GM18508 (cell line): Measurements from ENCODE around the gene FPR3.
"Not testable (repeated sequence)": the region's sequence is repeated elsewhere in the genome, so short reads cannot be mapped to it uniquely, and the experiment has no call there.

ENCODE experiments used
- ATAC-seq: cut with Tn5 transposase; IDR thresholded peaks from one replicate; pipeline ENCODE4 v1.9.1; 2021; ENCODE audit warnings: moderate number of reproducible peaks; ENCODE audit not compliant: insufficient read depth, unreplicated experiment

The FPR3 gene

GRCh38 chr19:51794885-51795490 lies at the start of gene FPR3:
FPR3 (plus strand) TSS chr19:51795157; CDS start chr19:51823749, 28,592 bp downstream.
- no peak for ATAC-seq

GRCh38 chr19:51746731-51747130 lies 48.2 kb upstream of the FPR3 start:
- ATAC-seq, result no peak

GRCh38 chr19:51749979-51750378 lies 45.0 kb upstream of the FPR3 start:
- no peak for ATAC-seq

- ATAC-seq, result no peak
Observed at GRCh38 chr19:51750400-51751094, 44.4 kb upstream of the FPR3 start.

GRCh38 chr19:51751655-51752054 lies 43.3 kb upstream of the FPR3 start, which contains the start of gene FPR1:
FPR1 (minus strand) TSS chr19:51751878; CDS start chr19:51746994, 4,884 bp downstream.
- no peak for ATAC-seq

GRCh38 chr19:51754109-51754508 lies 40.8 kb upstream of the FPR3 start:
- ATAC-seq, result no peak

- no peak for ATAC-seq
Observed at GRCh38 chr19:51754770-51755169, 40.2 kb upstream of the FPR3 start.

GRCh38 chr19:51755571-51755970 lies 39.4 kb upstream of the FPR3 start:
- ATAC-seq, result no peak

GRCh38 chr19:51760697-51761356 lies 34.1 kb upstream of the FPR3 start, which contains the start of gene FPR2:
FPR2 (plus strand) TSS chr19:51761180; CDS start chr19:51768659, 7,479 bp downstream.
- no peak for ATAC-seq

GRCh38 chr19:51761696-51762095 lies 33.3 kb upstream of the FPR3 start:
- no peak for ATAC-seq

GRCh38 chr19:51765086-51765485 lies 29.9 kb upstream of the FPR3 start:
- ATAC-seq, result no peak

GRCh38 chr19:51766461-51766860 lies 28.5 kb upstream of the FPR3 start:
- ATAC-seq, result no peak

GRCh38 chr19:51771376-51772130 lies 23.4 kb upstream of the FPR3 start:
- no peak for ATAC-seq

GRCh38 chr19:51772977-51773376 lies 22.0 kb upstream of the FPR3 start:
- no peak for ATAC-seq

GRCh38 chr19:51776561-51776960 lies 18.4 kb upstream of the FPR3 start:
- not testable (repeated sequence) for ATAC-seq

- ATAC-seq, result no peak
Observed at GRCh38 chr19:51777570-51778462, 17.1 kb upstream of the FPR3 start.

GRCh38 chr19:51779181-51779580 lies 15.8 kb upstream of the FPR3 start:
- no peak for ATAC-seq

GRCh38 chr19:51779703-51780102 lies 15.3 kb upstream of the FPR3 start:
- ATAC-seq, result no peak

- no peak for ATAC-seq
Observed at GRCh38 chr19:51780270-51780669, 14.7 kb upstream of the FPR3 start.

- ATAC-seq, result no peak
Observed at GRCh38 chr19:51781999-51782398, 13.0 kb upstream of the FPR3 start.
